Neural cell (in vitro differentiated cells): ENCODE results near the gene BEND7. TPM values are rescaled to one million over a fixed set of nuclear protein-coding genes. Genes with fewer than 3 reads are reported as not detected.

ENCODE experiments used
- H2AFZ ChIP-seq: fragments of 200-600, 300-800 bp; sonication (generic), shearing (Covaris generic); 2 replicates; pipeline ENCODE4 v1.6.0; 2014; ENCODE audit warnings: low read depth, mild to moderate bottlenecking, antibody characterized with exemption, low read length, moderate library complexity
- H3F3A ChIP-seq: fragments of 200-600 bp; shearing (Covaris generic); 2 replicates; pipeline ENCODE4 v1.6.1; 2016; ENCODE audit warnings: mild to moderate bottlenecking, moderate library complexity, mixed read lengths, antibody characterized with exemption, low read length; ENCODE audit not compliant: insufficient read depth, poor library complexity, severe bottlenecking
- H3K27ac ChIP-seq: fragments of 200-600, 300-800 bp; sonication (generic), shearing (Covaris generic); 2 replicates; pipeline ENCODE4 v1.5.1; 2014; ENCODE audit warnings: mild to moderate bottlenecking, low read length, moderate library complexity
- H3K27me3 ChIP-seq: fragments of 300-800, 200-600 bp; sonication (generic), shearing (Covaris generic); 2 replicates; pipeline ENCODE4 v1.6.0; 2014; ENCODE audit warnings: mild to moderate bottlenecking, low read depth, low read length, moderate library complexity; ENCODE audit not compliant: insufficient read depth
- H3K36me3 ChIP-seq: fragments of 300-800, 200-600 bp; sonication (generic), shearing (Covaris generic); 2 replicates; pipeline ENCODE4 v1.5.1; 2014; ENCODE audit warnings: mild to moderate bottlenecking, antibody characterized with exemption, low read length, moderate library complexity; ENCODE audit not compliant: insufficient read depth
- H3K4me2 ChIP-seq: fragments of 300-800, 200-600 bp; sonication (generic), shearing (Covaris generic); 2 replicates; pipeline ENCODE4 v1.6.0; 2014; ENCODE audit warnings: mild to moderate bottlenecking, low read length
- H3K4me3 ChIP-seq: fragments of 300-800, 200-600 bp; sonication (generic), shearing (Covaris generic); 2 replicates; pipeline ENCODE4 v1.5.1; 2014; ENCODE audit warnings: mild to moderate bottlenecking, low read length, moderate library complexity
- H3K79me2 ChIP-seq: fragments of 200-600 bp; shearing (Covaris generic); replicated peaks from 2 replicates; pipeline ENCODE4 v1.6.0; 2014; ENCODE audit warnings: mild to moderate bottlenecking, low read length, moderate library complexity; ENCODE audit not compliant: insufficient read depth
- H3K9ac ChIP-seq: fragments of 300-800, 200-600 bp; sonication (generic), shearing (Covaris generic); 2 replicates; pipeline ENCODE4 v1.6.1; 2016; ENCODE audit warnings: mild to moderate bottlenecking, low read length, mixed read lengths
- H3K9me2 ChIP-seq: fragments of 200-600 bp; shearing (Covaris generic); 2 replicates; pipeline ENCODE4 v1.6.1; 2016; ENCODE audit warnings: mild to moderate bottlenecking, low read length, mixed read lengths; ENCODE audit not compliant: insufficient read depth
- H3K9me3 ChIP-seq: fragments of 200-600, 300-800 bp; sonication (generic), shearing (Covaris generic); 2 replicates; pipeline ENCODE4 v1.6.1; 2016; ENCODE audit warnings: mild to moderate bottlenecking, mixed run types, low read length, moderate library complexity, mixed read lengths
- H4K20me1 ChIP-seq: fragments of 200-600 bp; shearing (Covaris generic); 2 replicates; pipeline ENCODE4 v1.6.1; 2016; ENCODE audit warnings: mild to moderate bottlenecking, mixed run types; ENCODE audit not compliant: insufficient read depth
- EP300 ChIP-seq: fragments of 450-650 bp; conservative IDR thresholded peaks from 2 replicates; pipeline ENCODE4 v1.6.1; 2014; ENCODE audit warnings: antibody characterized with exemption, mild to moderate bottlenecking, moderate library complexity; ENCODE audit not compliant: poor library complexity, severe bottlenecking
- EZH2 ChIP-seq: fragments of 200-600, 300-800 bp; shearing (Covaris generic), sonication (generic); IDR thresholded peaks from 2 replicates; pipeline ENCODE4 v1.6.1; 2014; ENCODE audit warnings: antibody characterized with exemption, low read length, borderline replicate concordance, mild to moderate bottlenecking; ENCODE audit not compliant: insufficient read depth, poor library complexity, severe bottlenecking
- MXI1 ChIP-seq: fragments of 450-650 bp; conservative IDR thresholded peaks from 2 replicates; pipeline ENCODE4 v1.6.1; 2014; ENCODE audit warnings: antibody characterized with exemption, mild to moderate bottlenecking; ENCODE audit not compliant: poor library complexity, severe bottlenecking
- POLR2AphosphoS5 ChIP-seq: IDR thresholded peaks from 2 replicates; pipeline ENCODE4 v1.6.1; 2012
- RAD21 ChIP-seq: fragments of 450-650 bp; conservative IDR thresholded peaks from 2 replicates; pipeline ENCODE4 v1.6.1; 2014; ENCODE audit warnings: antibody characterized with exemption, mild to moderate bottlenecking, moderate library complexity
- SMC3 ChIP-seq: fragments of 450-650 bp; conservative IDR thresholded peaks from 2 replicates; pipeline ENCODE4 v1.6.1; 2014; ENCODE audit warnings: antibody characterized with exemption, mild to moderate bottlenecking, moderate library complexity; ENCODE audit not compliant: poor library complexity
- TAF1 ChIP-seq: IDR thresholded peaks from 2 replicates; pipeline ENCODE4 v1.6.1; 2012; ENCODE audit warnings: low read depth
- polyA plus RNA-seq: library from polyadenylated mRNA; depleted of rRNA; stranded (reverse); fragments of >200 nt; gene quantifications from 2 replicates; pipeline ENCODE4 v1.2.3, GENCODE V29; 2014
- TF ChIP-seq, protein P1 (sequence below): fragments of 450-650 bp; IDR thresholded peaks from 2 replicates; pipeline ENCODE4 v1.5.1; 2014; ENCODE audit warnings: antibody characterized with exemption, mild to moderate bottlenecking, moderate library complexity; ENCODE audit not compliant: poor library complexity, severe bottlenecking
- TF ChIP-seq, protein P2 (sequence below): IDR thresholded peaks from 2 replicates; pipeline ENCODE4 v1.6.1; 2012; ENCODE audit warnings: borderline replicate concordance

The BEND7 gene
- polyA plus RNA-seq, 1 donor from 2014 or later = 5.1 TPM

DNA sequence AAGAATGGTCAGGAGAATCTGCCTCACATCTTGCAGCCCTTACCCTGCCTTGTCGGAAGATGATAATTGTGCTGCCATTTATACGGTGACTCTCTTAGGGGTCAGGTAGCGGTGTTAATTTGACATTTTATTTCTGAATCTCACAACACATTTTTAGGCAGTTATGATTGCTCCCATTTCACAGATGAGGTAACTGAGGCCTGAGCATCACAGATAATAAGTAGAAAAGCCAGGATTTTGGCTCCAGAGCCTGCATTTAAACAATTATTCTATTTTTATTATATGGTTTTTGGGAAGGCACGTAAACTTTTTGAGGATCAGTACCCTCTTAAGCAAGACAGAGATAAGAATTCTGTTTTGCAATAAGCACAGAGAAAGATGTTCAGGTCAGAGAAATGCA is 103.4 kb downstream of the BEND7 start:
- TF ChIP-seq MXI1 = no peak
- TF ChIP-seq, protein P1, sequence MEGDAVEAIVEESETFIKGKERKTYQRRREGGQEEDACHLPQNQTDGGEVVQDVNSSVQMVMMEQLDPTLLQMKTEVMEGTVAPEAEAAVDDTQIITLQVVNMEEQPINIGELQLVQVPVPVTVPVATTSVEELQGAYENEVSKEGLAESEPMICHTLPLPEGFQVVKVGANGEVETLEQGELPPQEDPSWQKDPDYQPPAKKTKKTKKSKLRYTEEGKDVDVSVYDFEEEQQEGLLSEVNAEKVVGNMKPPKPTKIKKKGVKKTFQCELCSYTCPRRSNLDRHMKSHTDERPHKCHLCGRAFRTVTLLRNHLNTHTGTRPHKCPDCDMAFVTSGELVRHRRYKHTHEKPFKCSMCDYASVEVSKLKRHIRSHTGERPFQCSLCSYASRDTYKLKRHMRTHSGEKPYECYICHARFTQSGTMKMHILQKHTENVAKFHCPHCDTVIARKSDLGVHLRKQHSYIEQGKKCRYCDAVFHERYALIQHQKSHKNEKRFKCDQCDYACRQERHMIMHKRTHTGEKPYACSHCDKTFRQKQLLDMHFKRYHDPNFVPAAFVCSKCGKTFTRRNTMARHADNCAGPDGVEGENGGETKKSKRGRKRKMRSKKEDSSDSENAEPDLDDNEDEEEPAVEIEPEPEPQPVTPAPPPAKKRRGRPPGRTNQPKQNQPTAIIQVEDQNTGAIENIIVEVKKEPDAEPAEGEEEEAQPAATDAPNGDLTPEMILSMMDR = no peak
- no peak for TF ChIP-seq RAD21
- no peak for TF ChIP-seq POLR2AphosphoS5
- TF ChIP-seq, protein P2, sequence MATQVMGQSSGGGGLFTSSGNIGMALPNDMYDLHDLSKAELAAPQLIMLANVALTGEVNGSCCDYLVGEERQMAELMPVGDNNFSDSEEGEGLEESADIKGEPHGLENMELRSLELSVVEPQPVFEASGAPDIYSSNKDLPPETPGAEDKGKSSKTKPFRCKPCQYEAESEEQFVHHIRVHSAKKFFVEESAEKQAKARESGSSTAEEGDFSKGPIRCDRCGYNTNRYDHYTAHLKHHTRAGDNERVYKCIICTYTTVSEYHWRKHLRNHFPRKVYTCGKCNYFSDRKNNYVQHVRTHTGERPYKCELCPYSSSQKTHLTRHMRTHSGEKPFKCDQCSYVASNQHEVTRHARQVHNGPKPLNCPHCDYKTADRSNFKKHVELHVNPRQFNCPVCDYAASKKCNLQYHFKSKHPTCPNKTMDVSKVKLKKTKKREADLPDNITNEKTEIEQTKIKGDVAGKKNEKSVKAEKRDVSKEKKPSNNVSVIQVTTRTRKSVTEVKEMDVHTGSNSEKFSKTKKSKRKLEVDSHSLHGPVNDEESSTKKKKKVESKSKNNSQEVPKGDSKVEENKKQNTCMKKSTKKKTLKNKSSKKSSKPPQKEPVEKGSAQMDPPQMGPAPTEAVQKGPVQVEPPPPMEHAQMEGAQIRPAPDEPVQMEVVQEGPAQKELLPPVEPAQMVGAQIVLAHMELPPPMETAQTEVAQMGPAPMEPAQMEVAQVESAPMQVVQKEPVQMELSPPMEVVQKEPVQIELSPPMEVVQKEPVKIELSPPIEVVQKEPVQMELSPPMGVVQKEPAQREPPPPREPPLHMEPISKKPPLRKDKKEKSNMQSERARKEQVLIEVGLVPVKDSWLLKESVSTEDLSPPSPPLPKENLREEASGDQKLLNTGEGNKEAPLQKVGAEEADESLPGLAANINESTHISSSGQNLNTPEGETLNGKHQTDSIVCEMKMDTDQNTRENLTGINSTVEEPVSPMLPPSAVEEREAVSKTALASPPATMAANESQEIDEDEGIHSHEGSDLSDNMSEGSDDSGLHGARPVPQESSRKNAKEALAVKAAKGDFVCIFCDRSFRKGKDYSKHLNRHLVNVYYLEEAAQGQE = no peak
- TF ChIP-seq TAF1 = no peak
- no peak for TF ChIP-seq SMC3
- no peak for TF ChIP-seq EZH2
- TF ChIP-seq EP300 = no peak
- no peaks in the 10 kb centered on the region for H3K9me3 ChIP-seq
- H3K36me3 ChIP-seq = no peaks in the 10 kb centered on the region
- H3K9me2 ChIP-seq = no peaks in the 10 kb centered on the region
- H3K9ac ChIP-seq = no peak overlapping the region
- H3K4me3 ChIP-seq = no peak overlapping the region
- no peak overlapping the region for H3K4me2 ChIP-seq
- H3K27ac ChIP-seq = no peak overlapping the region
- no peaks in the 10 kb centered on the region for H3K27me3 ChIP-seq
- no peaks in the 10 kb centered on the region for H3F3A ChIP-seq
- H3K79me2 ChIP-seq = no peaks in the 10 kb centered on the region
- H2AFZ ChIP-seq = no peak overlapping the region
- H4K20me1 ChIP-seq = no peaks in the 10 kb centered on the region

DNA sequence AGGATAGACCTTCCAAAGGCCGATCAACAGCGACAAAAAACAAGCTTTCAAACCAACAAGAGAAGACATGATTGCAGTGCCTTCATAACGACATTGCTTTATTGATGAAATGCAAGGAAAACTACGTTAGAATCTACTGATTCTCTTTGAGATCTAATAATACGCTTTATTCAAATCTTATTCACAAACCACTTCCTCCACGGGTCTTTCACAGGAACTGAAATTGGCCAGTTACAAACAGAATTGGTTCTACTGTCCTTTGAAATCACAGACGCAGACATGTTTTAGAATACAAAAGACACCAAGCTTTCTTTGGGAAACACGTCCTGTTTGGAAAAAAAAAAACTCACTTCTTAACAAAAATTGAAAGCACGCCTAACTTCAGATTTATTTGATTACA is 106.0 kb downstream of the BEND7 start:
- Histone ChIP-seq H3K27ac (no peak overlapping the region), H3K36me3 (no peaks in the 10 kb centered on the region), H4K20me1 (no peaks in the 10 kb centered on the region), H2AFZ (no peak overlapping the region), H3F3A (no peaks in the 10 kb centered on the region), H3K9me3 (no peaks in the 10 kb centered on the region), H3K9me2 (no peaks in the 10 kb centered on the region), H3K27me3 (no peaks in the 10 kb centered on the region), H3K4me2 (no peak overlapping the region), H3K79me2 (no peaks in the 10 kb centered on the region), H3K4me3 (no peak overlapping the region), H3K9ac (no peak overlapping the region)
- TF ChIP-seq, protein P2 = no peak
- no peak for TF ChIP-seq TAF1
- TF ChIP-seq, protein P1 = no peak
- no peak for TF ChIP-seq EP300
- TF ChIP-seq RAD21 = no peak
- TF ChIP-seq EZH2 = no peak
- no peak for TF ChIP-seq MXI1
- no peak for TF ChIP-seq SMC3
- TF ChIP-seq POLR2AphosphoS5 = no peak
